H1 (cell line): ENCODE data around the gene RABEP1. TPM values are rescaled to one million over a fixed set of nuclear protein-coding genes. Genes with fewer than 3 reads are reported as not detected.

Experiments
- CTCF ChIA-PET: fragments of 300-600 bp; sonication (Branson Sonifier 250); formaldehyde crosslinking; loops from one replicate; lab custom pipeline; 2021; ENCODE audit not compliant: partially characterized antibody; lab: Charles Lee
- POLR2A ChIA-PET: fragments of 300-600 bp; sonication (Branson Sonifier 250); formaldehyde crosslinking; loops from one replicate; lab custom pipeline; 2021; ENCODE audit warnings: inconsistent platforms; ENCODE audit not compliant: partially characterized antibody; lab: Charles Lee
- DNase-seq, 2 experiments: peaks; one replicate each; pipeline versions ENCODE4 v3.0.0 to v3.0.0-alpha.2; 2010 to 2022; ENCODE audit warnings: low spot score in 2 of 2, low read depth in 1 of 2, mixed read lengths in 1 of 2
- FAIRE-seq: peaks from 2 replicates; lab custom pipeline; 2011; peaks lifted over from hg19 to GRCh38; lab: Jason Lieb, UNC
- H2AFZ ChIP-seq: 2 replicates; pipeline ENCODE4 v1.8.1; 2012; ENCODE audit warnings: low read length, inconsistent platforms
- H2AK5ac ChIP-seq: 2 replicates; pipeline ENCODE4 v1.6.1; 2013; ENCODE audit warnings: low read depth, low read length
- H2BK120ac ChIP-seq: replicated peaks from 2 replicates; pipeline ENCODE3; 2013; ENCODE audit warnings: low read depth, low read length, inconsistent platforms
- H2BK12ac ChIP-seq: 2 replicates; pipeline ENCODE4 v1.6.1; 2013; ENCODE audit warnings: low read depth, low read length
- H2BK15ac ChIP-seq: 2 replicates; pipeline ENCODE4 v1.6.1; 2013; ENCODE audit warnings: low read length
- H2BK20ac ChIP-seq: 2 replicates; pipeline ENCODE4 v1.6.1; 2013; ENCODE audit warnings: low read length
- H2BK5ac ChIP-seq: 2 replicates; pipeline ENCODE4 v1.6.1; 2013; ENCODE audit warnings: low read depth, low read length
- H3K14ac ChIP-seq: 2 replicates; pipeline ENCODE4 v1.6.1; 2013; ENCODE audit warnings: inconsistent platforms; ENCODE audit not compliant: insufficient read length
- H3K18ac ChIP-seq: 2 replicates; pipeline ENCODE4 v1.6.1; 2013; ENCODE audit warnings: low read length; ENCODE audit errors: extremely low read depth
- H3K23ac ChIP-seq: 2 replicates; pipeline ENCODE4 v1.6.1; 2013; ENCODE audit warnings: inconsistent platforms; ENCODE audit not compliant: insufficient read length
- H3K23me2 ChIP-seq: 2 replicates; pipeline ENCODE4 v1.6.1; 2013; ENCODE audit warnings: low read depth, low read length
- H3K27ac ChIP-seq: 2 replicates; pipeline ENCODE4 v1.6.1; 2011; ENCODE audit warnings: low read depth, low read length, inconsistent platforms
- H3K27me3 ChIP-seq, 4 experiments: replicated peaks in 1 of 4; 1 replicate in 1 of 4; 2 replicates in 3 of 4; pipeline versions ENCODE4 v1.6.1 to v1.8.1; 2011 to 2013; ENCODE audit warnings: low read length in 3 of 4, mild to moderate bottlenecking in 3 of 4, inconsistent platforms in 2 of 4, mixed read lengths in 2 of 4, moderate library complexity in 1 of 4; ENCODE audit not compliant: control insufficient read depth in 3 of 4, insufficient read depth in 3 of 4; ENCODE audit errors: extremely low read depth in 1 of 4
- H3K36me3 ChIP-seq, 4 experiments: 2 replicates each; pipeline versions ENCODE4 v1.6.1 to v1.8.1; 2011 to 2013; ENCODE audit warnings: mild to moderate bottlenecking in 4 of 4, low read length in 3 of 4, moderate library complexity in 2 of 4, control low read depth in 1 of 4, inconsistent platforms in 1 of 4; ENCODE audit not compliant: insufficient read depth in 4 of 4, control insufficient read depth in 2 of 4
- H3K4ac ChIP-seq: replicated peaks from 2 replicates; pipeline ENCODE3; 2013; ENCODE audit warnings: low read length, low read depth, mixed read lengths, inconsistent platforms; ENCODE audit not compliant: insufficient read length
- H3K4me1 ChIP-seq, 4 experiments: replicated peaks in 1 of 4; 1 replicate in 1 of 4; 2 replicates in 3 of 4; pipeline versions ENCODE4 v1.6.1 to v1.8.1; 2011 to 2013; ENCODE audit warnings: low read length in 3 of 4, inconsistent platforms in 2 of 4, mixed read lengths in 1 of 4; ENCODE audit not compliant: insufficient read depth in 4 of 4, control insufficient read depth in 3 of 4
- H3K4me2 ChIP-seq, 2 experiments: 2 replicates each; pipeline versions ENCODE4 v1.6.1 to v1.8.1; 2011 to 2013; ENCODE audit warnings: low read depth in 2 of 2, low read length in 2 of 2, control low read depth in 1 of 2, inconsistent platforms in 1 of 2, mild to moderate bottlenecking in 1 of 2; ENCODE audit not compliant: insufficient read depth in 1 of 2
- H3K4me3 ChIP-seq, 4 experiments: fragments of 200-600, 300-600 bp in 1 of 4; sonication (generic), shearing (Covaris generic), sonication (Bioruptor Twin) in 1 of 4; 2 replicates each; pipeline versions ENCODE4 v1.5.1 to v1.8.1; 2011 to 2016; ENCODE audit warnings: low read length in 4 of 4, low read depth in 3 of 4, control low read depth in 2 of 4, inconsistent platforms in 2 of 4, mild to moderate bottlenecking in 2 of 4, mixed read lengths in 1 of 4, moderate library complexity in 1 of 4; ENCODE audit not compliant: insufficient read depth in 2 of 4; ENCODE audit errors: extremely low read depth in 1 of 4
- H3K56ac ChIP-seq: replicated peaks from 2 replicates; pipeline ENCODE3; 2013; ENCODE audit warnings: low read depth, mild to moderate bottlenecking, mixed read lengths, low read length, inconsistent platforms; ENCODE audit not compliant: insufficient read length
- H3K79me1 ChIP-seq: 2 replicates; pipeline ENCODE4 v1.6.1; 2013; ENCODE audit warnings: low read depth, low read length, control low read depth
- H3K79me2 ChIP-seq, 2 experiments: 2 replicates each; pipeline versions ENCODE4 v1.6.1 to v1.8.1; 2012 to 2013; ENCODE audit warnings: low read length in 2 of 2, mild to moderate bottlenecking in 2 of 2, inconsistent platforms in 1 of 2; ENCODE audit not compliant: insufficient read depth in 2 of 2, control insufficient read depth in 1 of 2
- H3K9ac ChIP-seq, 4 experiments: replicated peaks in 1 of 4; 1 replicate in 1 of 4; 2 replicates in 3 of 4; pipeline versions ENCODE4 v1.6.1 to v1.8.1; 2011 to 2013; ENCODE audit warnings: low read depth in 3 of 4, low read length in 3 of 4, control low read depth in 2 of 4, mild to moderate bottlenecking in 2 of 4, moderate library complexity in 2 of 4, inconsistent platforms in 1 of 4; ENCODE audit errors: extremely low read depth in 1 of 4
- H3K9me3 ChIP-seq, 2 experiments: 2 replicates each; pipeline versions ENCODE4 v1.6.1 to v1.8.1; 2012 to 2013; ENCODE audit warnings: mild to moderate bottlenecking in 2 of 2, moderate library complexity in 2 of 2, control low read depth in 1 of 2, inconsistent platforms in 1 of 2, low read depth in 1 of 2, low read length in 1 of 2, mixed read lengths in 1 of 2; ENCODE audit not compliant: insufficient read depth in 2 of 2
- H4K20me1 ChIP-seq, 2 experiments: replicated peaks in 1 of 2; 2 replicates each; pipeline versions ENCODE3 to v1.8.1; 2011 to 2013; ENCODE audit warnings: inconsistent platforms in 2 of 2, low read length in 2 of 2, mild to moderate bottlenecking in 1 of 2; ENCODE audit not compliant: insufficient read depth in 2 of 2, control insufficient read depth in 1 of 2
- H4K5ac ChIP-seq: 2 replicates; pipeline ENCODE4 v1.6.1; 2013; ENCODE audit warnings: low read length, low read depth, mixed read lengths, inconsistent platforms; ENCODE audit not compliant: insufficient read length
- H4K8ac ChIP-seq: 2 replicates; pipeline ENCODE4 v1.8.0; 2013; ENCODE audit warnings: mild to moderate bottlenecking, moderate library complexity, low read length, inconsistent platforms; ENCODE audit not compliant: insufficient read depth; ENCODE audit errors: extremely low read depth
- H4K91ac ChIP-seq: replicated peaks from 2 replicates; pipeline ENCODE3; 2013; ENCODE audit warnings: low read length, mixed read lengths, inconsistent platforms; ENCODE audit not compliant: insufficient read length
- ASH2L ChIP-seq: fragments of 200-600, 300-600 bp; sonication (generic); IDR thresholded peaks from one replicate; pipeline ENCODE4 v1.7.1; 2017; ENCODE audit warnings: low read length
- ATF3 ChIP-seq: IDR thresholded peaks from 2 replicates; pipeline ENCODE4 v1.6.1; 2011; ENCODE audit warnings: low read depth, mild to moderate bottlenecking, low read length; ENCODE audit not compliant: insufficient read depth
- BRCA1 ChIP-seq: IDR thresholded peaks from 2 replicates; pipeline ENCODE4 v1.6.1; 2012; ENCODE audit warnings: low read depth, low read length, improper control_type of control experiment
- CBX5 ChIP-seq: fragments of 300-800, 300-1000 bp; sonication (generic); IDR thresholded peaks from 2 replicates; pipeline ENCODE4 v1.7.1; 2016; ENCODE audit warnings: antibody characterized with exemption, low read length, low read depth
- CHD2 ChIP-seq: IDR thresholded peaks from 2 replicates; pipeline ENCODE4 v1.6.1; 2012; ENCODE audit warnings: low read length, improper control_type of control experiment
- CREB1 ChIP-seq: IDR thresholded peaks from 2 replicates; pipeline ENCODE4 v1.6.1; 2012; ENCODE audit warnings: inconsistent platforms
- JUND ChIP-seq: IDR thresholded peaks from 2 replicates; pipeline ENCODE4 v1.6.1; 2011; ENCODE audit warnings: mild to moderate bottlenecking, improper control_type of control experiment, low read length
- MAFK ChIP-seq: IDR thresholded peaks from 2 replicates; pipeline ENCODE4 v1.6.1; 2012; ENCODE audit warnings: low read depth, mild to moderate bottlenecking, improper control_type of control experiment, low read length
- NRF1 ChIP-seq: IDR thresholded peaks from 2 replicates; pipeline ENCODE4 v1.6.1; 2011; ENCODE audit warnings: mild to moderate bottlenecking, low read depth, low read length, improper control_type of control experiment
- SAP30 ChIP-seq: fragments of 300-600 bp; sonication (generic); IDR thresholded peaks from 2 replicates; pipeline ENCODE4 v1.7.1; 2012; ENCODE audit warnings: low read length, moderate library complexity, mild to moderate bottlenecking, inconsistent platforms; ENCODE audit not compliant: insufficient read depth, insufficient replicate concordance
- SP2 ChIP-seq: IDR thresholded peaks from 2 replicates; pipeline ENCODE4 v1.6.1; 2012; ENCODE audit warnings: mild to moderate bottlenecking, low read length, inconsistent platforms
- SP4 ChIP-seq: IDR thresholded peaks from 2 replicates; pipeline ENCODE4 v1.6.1; 2012; ENCODE audit warnings: low read length, inconsistent platforms
- TAF7 ChIP-seq: optimal IDR thresholded peaks from 2 replicates; pipeline ENCODE3; 2011; ENCODE audit warnings: low read depth, mild to moderate bottlenecking, inconsistent platforms, low read length, moderate library complexity, borderline replicate concordance
- TBP ChIP-seq: IDR thresholded peaks from 2 replicates; pipeline ENCODE4 v1.6.1; 2011; ENCODE audit warnings: low read depth, low read length, improper control_type of control experiment
- WGBS, 2 experiments: shearing (Covaris generic) in 1 of 2; methylation state at CpG; one replicate each; pipeline versions ENCODE4 v1.1.6 to v1.1.7; 2013 to 2015; ENCODE audit warnings: low lambda C conversion rate in 2 of 2, mixed read lengths in 2 of 2, inconsistent platforms in 1 of 2, low coverage in 1 of 2, missing lambda C conversion rate in 1 of 2; ENCODE audit not compliant: insufficient replicate concordance in 2 of 2, insufficient coverage in 1 of 2, insufficient read length in 1 of 2; ENCODE audit errors: extremely low coverage in 1 of 2, missing lambda C conversion rate in 1 of 2; 5-methylcytosine and 5-hydroxymethylcytosine counted together
- polyA plus RNA-seq, 7 experiments: library from polyadenylated mRNA; depleted of rRNA in 3 of 7; stranded (reverse) in 5 of 7; unstranded in 2 of 7; fragments of >200 nt in 5 of 7; fragments of 200-250 nt in 2 of 7; gene quantifications; 1 replicate in 5 of 7; 2 replicates in 1 of 7; 4 replicates in 1 of 7; pipeline versions ENCODE4 v1.2.1 to v1.2.3, GENCODE V29; 2011 to 2013; ENCODE audit warnings: missing spikeins in 2 of 7, mixed read lengths in 2 of 7
- total RNA-seq: library from RNA; stranded (reverse); fragmentation: NEBNext Ultra II Directional; extraction: Animal tissue kit (Norgen Biotek cat#: 25700); gene quantifications from 2 replicates; pipeline ENCODE4 v1.2.1, GENCODE V29; 2021

The RABEP1 gene
- total and polyA plus RNA-seq, 2 of the 8 experiments (the other 6 are each of a cell fraction or from before 2014, with no cell fraction given), result 8.5 to 52.3 TPM

GRCh38 chr17:5304636-5305035 is 22.6 kb downstream of the RABEP1 start:
- ChIA-PET POLR2A (no interaction called here), CTCF (interaction anchor here (0.6 to 6.0 kb wide), 4 partner anchors 13 to 55 kb away, joined by 3 to 33 read pairs (median 8); no protein-coding TSS in a partner anchor)
- Histone ChIP-seq H3K4me2 (no peak overlapping the region), H4K20me1 (peaks cover 2 to 8% of the 10 kb centered on the region in 2 experiments), H2BK12ac (no peak overlapping the region), H2BK5ac (no peak overlapping the region), H3K4me3 (no peak overlapping the region), H2BK15ac (no peak overlapping the region), H3K4me1 (no peaks in the 10 kb centered on the region), H3K4ac (no peak overlapping the region), H3K23me2 (no peaks in the 10 kb centered on the region), H3K23ac (no peak overlapping the region), H4K91ac (no peak overlapping the region), H4K8ac (no peak overlapping the region), H3K18ac (no peak overlapping the region), H3K27ac (no peak overlapping the region), H2BK20ac (no peak overlapping the region), H4K5ac (no peak overlapping the region), H3K56ac (no peak overlapping the region), H2AFZ (no peak overlapping the region), H3K36me3 (peaks cover 0 to 7% (median 0%) of the 10 kb centered on the region in 4 experiments; a peak in 1 of 8 replicates), H2AK5ac (no peak overlapping the region), H3K27me3 (no peaks in the 10 kb centered on the region), H2BK120ac (no peak overlapping the region), H3K79me1 (peaks cover 2% of the 10 kb centered on the region; the same call in 1 of the 2 replicates), H3K14ac (no peak overlapping the region), H3K9ac (no peak overlapping the region), H3K79me2 (peaks cover 0 to 79% of the 10 kb centered on the region in 2 experiments; a peak in 2 of 4 replicates), H3K9me3 (no peaks in the 10 kb centered on the region)
- FAIRE-seq (no peak), DNase-seq (no peak)
- WGBS, 2 experiments, result 90% methylated on average over 1 of the region's 1 CpG; no CpG with 5 or more reads in 1 of the 2 experiments
- no peak for TF ChIP-seq SP2
- no peak for TF ChIP-seq MAFK
- no peak for TF ChIP-seq TBP
- TF ChIP-seq CBX5, result no peak
- no peak for TF ChIP-seq ASH2L
- no peak for TF ChIP-seq ATF3
- TF ChIP-seq JUND, result no peak
- no peak for TF ChIP-seq TAF7
- no peak for TF ChIP-seq SP4
- TF ChIP-seq NRF1, result no peak
- no peak for TF ChIP-seq CHD2
- no peak for TF ChIP-seq CREB1
- TF ChIP-seq SAP30, result no peak
- TF ChIP-seq BRCA1, result no peak
